ENCODE results near the gene TRIO. TPM values are rescaled to one million over a fixed set of nuclear protein-coding genes. Genes with fewer than 3 reads are reported as not detected.

TRIO gene
- total RNA-seq, 1 experiment from 2014 or later: 136 TPM

DNA sequence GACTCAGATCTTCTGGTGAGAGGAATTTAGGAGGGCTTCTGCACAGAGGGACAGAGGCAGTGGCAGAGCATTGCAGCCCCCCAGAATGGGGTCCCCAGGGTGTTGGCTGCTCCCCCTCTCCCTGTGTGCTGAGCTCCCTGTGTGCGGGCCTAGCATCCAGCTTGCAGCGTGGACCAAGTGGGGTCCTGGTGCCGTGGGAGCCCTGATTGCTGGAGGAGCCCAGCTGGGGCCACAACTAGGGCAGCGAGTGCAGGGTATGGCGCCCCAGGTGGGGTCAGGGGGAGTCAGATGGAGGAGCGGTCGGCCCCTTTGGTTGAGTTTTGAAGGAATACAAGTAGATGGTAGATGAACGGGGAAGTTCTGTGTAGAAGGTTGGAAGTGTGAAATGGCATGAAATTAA, 66.7 kb downstream of the TRIO start:
- DNase-seq (ENCODE audit: unreplicated experiment): no peak
- ChIA-PET CTCF (interaction anchor here (0.5 to 0.6 kb wide), 4 partner anchors 20 to 1384 kb away, joined by 3 read pairs; no protein-coding TSS in a partner anchor), POLR2A (interaction anchor here (1.0 to 2.5 kb wide), 5 partner anchors 20 to 66 kb away, joined by 4 to 8 read pairs (median 4); partner anchors contain the start of gene TRIO)
- no peaks in the 10 kb centered on the region for H3K9me3 Mint-ChIP-seq (ENCODE audit: unreplicated experiment)
- H3K36me3 Mint-ChIP-seq (ENCODE audit: insufficient read depth, unreplicated experiment): peaks cover 7% of the 10 kb centered on the region
- no peak overlapping the region for H3K4me3 Mint-ChIP-seq (ENCODE audit: unreplicated experiment)
- no peaks in the 10 kb centered on the region for H3K27me3 Mint-ChIP-seq (ENCODE audit: insufficient read depth, unreplicated experiment)
- intact Hi-C loops (cut with micrococcal nuclease): no loop called here
- peak overlapping the region; percentile 82 for H3K27ac Mint-ChIP-seq (ENCODE audit: low read depth, unreplicated experiment)
- BruUV-seq (replicated peaks): no TSS peak
- TF ChIP-seq, protein P1, sequence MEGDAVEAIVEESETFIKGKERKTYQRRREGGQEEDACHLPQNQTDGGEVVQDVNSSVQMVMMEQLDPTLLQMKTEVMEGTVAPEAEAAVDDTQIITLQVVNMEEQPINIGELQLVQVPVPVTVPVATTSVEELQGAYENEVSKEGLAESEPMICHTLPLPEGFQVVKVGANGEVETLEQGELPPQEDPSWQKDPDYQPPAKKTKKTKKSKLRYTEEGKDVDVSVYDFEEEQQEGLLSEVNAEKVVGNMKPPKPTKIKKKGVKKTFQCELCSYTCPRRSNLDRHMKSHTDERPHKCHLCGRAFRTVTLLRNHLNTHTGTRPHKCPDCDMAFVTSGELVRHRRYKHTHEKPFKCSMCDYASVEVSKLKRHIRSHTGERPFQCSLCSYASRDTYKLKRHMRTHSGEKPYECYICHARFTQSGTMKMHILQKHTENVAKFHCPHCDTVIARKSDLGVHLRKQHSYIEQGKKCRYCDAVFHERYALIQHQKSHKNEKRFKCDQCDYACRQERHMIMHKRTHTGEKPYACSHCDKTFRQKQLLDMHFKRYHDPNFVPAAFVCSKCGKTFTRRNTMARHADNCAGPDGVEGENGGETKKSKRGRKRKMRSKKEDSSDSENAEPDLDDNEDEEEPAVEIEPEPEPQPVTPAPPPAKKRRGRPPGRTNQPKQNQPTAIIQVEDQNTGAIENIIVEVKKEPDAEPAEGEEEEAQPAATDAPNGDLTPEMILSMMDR (IDR thresholded peaks at IDR 0.05; ENCODE audit: unreplicated experiment): no peak
- peaks cover 56% of the 10 kb centered on the region for H3K4me1 Mint-ChIP-seq (ENCODE audit: insufficient read depth, unreplicated experiment)

- POLR2A ChIA-PET: interaction anchor here (0.7 to 1.4 kb wide), 5 partner anchors 20 to 65 kb away, joined by 3 to 5 read pairs (median 4); no protein-coding TSS in a partner anchor
- H3K27ac Mint-ChIP-seq (ENCODE audit: low read depth, unreplicated experiment): peak overlapping the region; percentile 82
Observed at GRCh38 chr5:14210729-14211128, 67.6 kb downstream of the TRIO start.

GRCh38 chr5:14211818-14212803, 69.0 kb downstream of the TRIO start:
- no peaks in the 10 kb centered on the region for H3K27me3 Mint-ChIP-seq (ENCODE audit: insufficient read depth, unreplicated experiment)
- H3K36me3 Mint-ChIP-seq (ENCODE audit: insufficient read depth, unreplicated experiment): peaks cover 7% of the 10 kb centered on the region
- intact Hi-C loops (cut with micrococcal nuclease): no loop called here
- H3K9me3 Mint-ChIP-seq (ENCODE audit: unreplicated experiment): no peaks in the 10 kb centered on the region
- H3K4me3 Mint-ChIP-seq (ENCODE audit: unreplicated experiment): no peak overlapping the region
- peak overlapping the region; percentile 57 for H3K27ac Mint-ChIP-seq (ENCODE audit: low read depth, unreplicated experiment)
- POLR2A ChIA-PET: interaction anchor here (0.9 to 1.8 kb wide), 5 partner anchors 51 to 67 kb away, joined by 3 to 7 read pairs (median 4); no protein-coding TSS in a partner anchor
- CTCF ChIA-PET: interaction anchor here (0.6 to 1.1 kb wide), 3 partner anchors 15 to 1765 kb away, joined by 3 to 4 read pairs (median 4); no protein-coding TSS in a partner anchor
- TF ChIP-seq, protein P1 (IDR thresholded peaks at IDR 0.05; ENCODE audit: unreplicated experiment): no peak
- no TSS peak for BruUV-seq (replicated peaks)
- H3K4me1 Mint-ChIP-seq (ENCODE audit: insufficient read depth, unreplicated experiment): peaks cover 59% of the 10 kb centered on the region
- DNase-seq (ENCODE audit: unreplicated experiment): no peak

More at GRCh38 chr5:14210729-14211128, 67.6 kb downstream of the TRIO start:
- no peak for DNase-seq (ENCODE audit: unreplicated experiment)
- intact Hi-C loops (cut with micrococcal nuclease): no loop called here
- peaks cover 54% of the 10 kb centered on the region for H3K4me1 Mint-ChIP-seq (ENCODE audit: insufficient read depth, unreplicated experiment)
- TF ChIP-seq, protein P1 (IDR thresholded peaks at IDR 0.05; ENCODE audit: unreplicated experiment): no peak
- peaks cover 7% of the 10 kb centered on the region for H3K36me3 Mint-ChIP-seq (ENCODE audit: insufficient read depth, unreplicated experiment)
- no TSS peak for BruUV-seq (replicated peaks)
- H3K9me3 Mint-ChIP-seq (ENCODE audit: unreplicated experiment): no peaks in the 10 kb centered on the region
- H3K27me3 Mint-ChIP-seq (ENCODE audit: insufficient read depth, unreplicated experiment): no peaks in the 10 kb centered on the region
- CTCF ChIA-PET: interaction anchor here (0.5 to 1.1 kb wide), 3 partner anchors 13 to 127 kb away, joined by 3 read pairs; no protein-coding TSS in a partner anchor
- no peak overlapping the region for H3K4me3 Mint-ChIP-seq (ENCODE audit: unreplicated experiment)

DNA sequence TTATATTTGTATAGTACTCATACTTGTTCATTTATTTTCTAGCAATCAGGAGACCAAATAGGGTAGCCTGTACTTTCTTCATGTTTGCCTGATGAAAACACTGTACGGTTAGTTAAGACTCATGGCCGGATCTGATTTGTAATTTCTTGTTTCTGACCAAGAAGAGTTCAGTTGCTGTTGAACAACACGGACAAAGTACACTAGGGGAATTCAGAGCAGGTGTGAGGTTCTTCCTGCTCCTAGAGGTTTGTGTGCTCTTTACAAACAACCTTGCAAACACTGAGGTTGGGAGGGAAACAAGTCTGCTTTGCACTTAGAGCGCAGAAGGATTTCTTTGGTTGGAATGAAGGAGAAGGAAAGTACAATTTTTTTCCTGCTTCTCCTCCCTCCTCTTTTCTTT, 69.7 kb downstream of the TRIO start:
- CTCF ChIA-PET: no interaction called here
- POLR2A ChIA-PET: interaction anchor here (0.9 to 1.8 kb wide), 2 partner anchors 52 to 68 kb away, joined by 3 to 7 read pairs; no protein-coding TSS in a partner anchor
- Mint-ChIP-seq H3K27ac (ENCODE audit: low read depth, unreplicated experiment) (peak overlapping the region; percentile 57), H3K27me3 (ENCODE audit: insufficient read depth, unreplicated experiment) (no peaks in the 10 kb centered on the region), H3K4me1 (ENCODE audit: insufficient read depth, unreplicated experiment) (peaks cover 59% of the 10 kb centered on the region), H3K9me3 (ENCODE audit: unreplicated experiment) (no peaks in the 10 kb centered on the region), H3K36me3 (ENCODE audit: insufficient read depth, unreplicated experiment) (peaks cover 7% of the 10 kb centered on the region), H3K4me3 (ENCODE audit: unreplicated experiment) (no peak overlapping the region)
- intact Hi-C loops (cut with micrococcal nuclease): no loop called here
- TF ChIP-seq, protein P1 (IDR thresholded peaks at IDR 0.05; ENCODE audit: unreplicated experiment): no peak
- no TSS peak for BruUV-seq (replicated peaks)
- no peak for DNase-seq (ENCODE audit: unreplicated experiment)

Data from MCF 10A (cell line).